GM19438 (cell line): ENCODE measurements around the gene CD70.
"Not testable (repeated sequence)": the region's sequence is repeated elsewhere in the genome, so short reads cannot be mapped to it uniquely, and the experiment has no call there.

ENCODE experiments used
- ATAC-seq: cut with Tn5 transposase; IDR thresholded peaks from one replicate; pipeline ENCODE4 v1.9.1; 2021; ENCODE audit warnings: low read depth; ENCODE audit not compliant: unreplicated experiment

Gene CD70

GRCh38 chr19:6598254-6598892 is 7.4 kb upstream of the CD70 start:
- not testable (repeated sequence) for ATAC-seq

DNA sequence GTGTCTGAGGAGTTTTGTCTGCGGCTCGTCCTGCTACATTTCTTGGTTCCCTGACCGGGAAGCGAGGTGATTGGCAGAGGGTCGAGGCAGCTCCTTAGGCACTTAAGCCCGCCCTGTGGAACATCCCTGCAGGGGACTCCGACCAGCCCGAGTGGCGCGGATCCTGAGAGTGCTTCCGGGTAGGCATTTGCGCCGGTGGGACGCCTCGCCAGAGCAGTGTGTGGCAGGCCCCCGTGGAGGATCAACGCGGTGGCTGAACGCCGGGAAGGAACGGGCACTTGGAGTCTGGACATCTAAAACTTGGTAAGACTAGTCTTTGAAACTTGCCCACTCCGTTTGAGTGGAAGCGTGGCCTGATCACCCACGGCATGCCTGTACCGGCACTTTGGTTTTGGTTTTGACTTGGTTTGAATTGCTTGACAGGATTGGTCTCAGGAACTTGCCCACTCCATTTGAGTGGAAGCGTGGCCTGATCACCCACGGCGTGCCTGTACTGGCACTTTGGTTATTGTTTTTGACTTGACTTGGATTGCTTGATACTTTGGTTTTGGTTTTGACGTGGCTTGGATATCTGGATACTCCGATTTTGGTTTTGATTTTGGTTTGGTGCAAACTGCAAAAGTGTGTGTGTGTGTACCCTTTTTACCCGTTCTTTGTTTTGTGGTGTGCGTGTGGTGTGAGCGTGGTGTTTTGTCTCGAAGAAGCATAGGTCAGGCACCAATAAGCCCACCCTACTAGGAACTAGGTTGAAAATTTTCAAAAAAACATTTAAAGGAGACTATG is 6.7 kb upstream of the CD70 start:
- ATAC-seq, result not testable (repeated sequence)

DNA sequence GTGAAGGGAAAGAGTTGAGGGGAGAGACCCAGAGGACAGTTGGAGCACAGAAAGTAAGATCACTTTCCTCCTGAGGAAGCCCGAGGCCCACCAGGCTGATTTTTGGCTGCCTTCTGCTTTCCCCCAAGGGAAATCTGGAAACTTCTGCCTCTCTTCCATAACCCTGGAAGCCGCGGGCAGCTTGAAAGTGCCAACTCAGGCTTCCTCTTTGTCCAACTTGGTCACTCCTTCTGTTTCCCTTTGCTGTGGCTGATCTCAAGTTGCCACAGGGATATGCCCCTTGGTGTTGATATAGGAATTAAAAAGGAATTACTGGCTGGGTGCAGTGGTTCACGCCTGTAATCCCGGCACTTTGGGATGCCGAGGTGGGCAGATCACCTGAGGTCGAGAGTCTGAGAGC is 5.7 kb upstream of the CD70 start:
- no peak for ATAC-seq

DNA sequence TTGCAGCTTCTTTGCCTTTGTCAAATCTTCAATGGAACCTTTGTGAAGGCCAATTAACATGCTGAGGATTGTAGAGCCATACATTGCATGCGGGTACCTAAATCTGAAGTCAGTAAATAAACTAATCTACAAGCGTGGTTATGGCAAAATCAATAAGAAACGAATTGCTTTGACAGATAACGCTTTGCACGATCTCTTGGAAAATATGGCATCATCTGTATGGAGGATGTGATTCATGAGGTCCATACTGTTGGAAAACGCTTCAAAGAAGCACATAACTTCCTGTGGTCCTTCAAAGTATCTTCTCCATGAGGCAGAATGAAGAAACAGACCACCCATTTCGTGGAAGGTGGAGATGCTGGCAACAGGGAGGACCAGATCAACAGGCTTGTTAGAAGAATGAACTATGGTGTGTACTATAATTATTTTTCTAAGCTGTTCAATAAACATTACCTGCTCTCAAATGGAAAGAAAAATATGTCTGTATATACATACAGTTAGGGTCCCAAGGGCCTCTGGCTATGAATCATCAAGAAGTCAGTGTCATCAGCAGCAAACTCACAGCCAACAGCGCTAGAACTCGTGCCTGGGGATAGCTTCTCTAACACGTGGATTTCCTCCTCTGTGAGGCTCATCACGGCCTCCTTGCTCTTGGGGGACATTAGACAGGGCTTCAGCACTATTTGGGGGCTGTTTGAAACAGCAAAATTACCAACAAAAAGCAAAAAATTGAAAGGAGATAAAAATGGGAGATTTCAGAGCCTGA is 2.9 kb upstream of the CD70 start:
- ATAC-seq, result no peak

GRCh38 chr19:6590258-6590826 is 608 bp downstream of the CD70 start:
- ATAC-seq, result no peak

- no peak for ATAC-seq
Observed at GRCh38 chr19:6589711-6590257, 1.2 kb downstream of the CD70 start.

DNA sequence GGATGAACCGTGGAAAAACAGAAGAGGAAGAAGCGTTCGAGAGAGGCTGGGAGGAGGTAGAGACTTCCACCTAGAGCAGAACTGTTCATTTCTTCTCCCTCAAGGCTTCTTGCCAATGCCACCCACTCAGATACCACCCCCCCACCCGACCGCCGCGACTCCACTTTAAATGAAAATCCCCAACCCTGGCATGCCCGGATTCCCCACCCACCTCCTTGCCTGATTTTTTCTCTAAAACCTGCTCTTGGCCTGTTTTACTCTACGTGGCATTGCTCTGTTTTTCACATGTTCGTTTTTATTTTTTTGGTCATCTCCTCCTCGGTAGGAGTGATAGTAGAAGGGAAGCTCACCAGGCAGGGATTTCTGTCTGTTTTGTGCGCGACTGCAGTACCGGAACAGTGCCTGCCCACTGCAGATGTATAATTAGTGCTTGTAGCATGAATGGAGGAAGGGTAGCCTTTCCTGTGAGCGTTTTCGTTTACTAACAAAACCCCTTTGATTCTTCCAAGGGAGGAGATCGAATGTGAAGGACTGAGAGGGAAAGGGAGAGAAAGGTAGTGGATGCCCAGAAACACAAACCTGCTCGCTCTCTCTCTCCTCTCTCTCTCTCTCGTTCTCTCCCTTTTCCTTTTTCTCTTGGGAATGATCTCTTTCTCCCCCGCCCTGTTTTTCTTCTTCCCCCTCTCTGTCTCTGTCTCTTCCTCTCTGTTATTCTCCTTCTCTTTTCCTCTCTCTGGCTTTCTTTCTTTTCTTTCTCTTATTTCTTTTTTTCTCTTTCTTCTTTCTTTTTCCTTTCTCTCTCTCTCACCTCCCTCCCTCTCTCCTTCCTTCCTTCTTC is 2.2 kb downstream of the CD70 start:
- ATAC-seq, result no peak

GRCh38 chr19:6587998-6588507 is 2.9 kb downstream of the CD70 start:
- ATAC-seq, result no peak

DNA sequence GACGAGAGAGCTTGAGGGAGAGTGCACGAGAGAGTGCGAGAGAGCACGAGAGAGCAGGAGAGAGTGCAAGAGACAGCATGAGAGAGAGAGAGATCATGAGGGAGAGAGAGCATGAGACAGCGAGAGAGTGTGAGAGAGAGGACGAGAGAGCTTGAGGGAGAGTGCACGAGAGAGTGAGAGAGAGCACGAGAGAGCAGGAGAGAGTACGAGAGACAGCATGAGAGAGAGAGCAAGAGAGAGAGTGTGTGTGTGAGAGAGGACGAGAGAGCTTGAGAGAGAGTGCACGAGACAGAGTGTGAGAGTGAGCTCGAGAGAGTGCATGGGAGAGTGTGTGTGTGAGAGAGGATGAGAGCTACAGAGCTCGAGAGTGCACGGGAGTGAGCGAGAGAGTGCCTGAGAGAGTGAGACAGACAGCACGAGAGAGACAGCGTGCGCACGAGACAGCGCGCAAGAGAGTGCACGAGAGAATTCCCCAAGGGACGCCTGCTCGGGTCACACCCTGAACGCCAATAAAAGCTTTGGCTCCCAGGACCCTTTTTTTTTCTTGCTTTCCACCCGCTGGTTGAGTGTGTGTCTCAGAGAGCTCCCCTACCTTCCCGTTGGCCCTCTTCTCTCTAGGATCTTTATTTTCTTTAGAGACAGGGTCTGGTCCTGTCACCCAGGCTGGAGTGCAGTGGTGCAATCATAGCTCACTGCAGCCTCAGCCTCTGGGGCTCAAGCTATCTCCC is 3.7 kb downstream of the CD70 start:
- ATAC-seq, result no peak

- ATAC-seq, result no peak
Observed at GRCh38 chr19:6586726-6587092, 4.2 kb downstream of the CD70 start.

GRCh38 chr19:6586056-6586455 is 4.9 kb downstream of the CD70 start:
- no peak for ATAC-seq

DNA sequence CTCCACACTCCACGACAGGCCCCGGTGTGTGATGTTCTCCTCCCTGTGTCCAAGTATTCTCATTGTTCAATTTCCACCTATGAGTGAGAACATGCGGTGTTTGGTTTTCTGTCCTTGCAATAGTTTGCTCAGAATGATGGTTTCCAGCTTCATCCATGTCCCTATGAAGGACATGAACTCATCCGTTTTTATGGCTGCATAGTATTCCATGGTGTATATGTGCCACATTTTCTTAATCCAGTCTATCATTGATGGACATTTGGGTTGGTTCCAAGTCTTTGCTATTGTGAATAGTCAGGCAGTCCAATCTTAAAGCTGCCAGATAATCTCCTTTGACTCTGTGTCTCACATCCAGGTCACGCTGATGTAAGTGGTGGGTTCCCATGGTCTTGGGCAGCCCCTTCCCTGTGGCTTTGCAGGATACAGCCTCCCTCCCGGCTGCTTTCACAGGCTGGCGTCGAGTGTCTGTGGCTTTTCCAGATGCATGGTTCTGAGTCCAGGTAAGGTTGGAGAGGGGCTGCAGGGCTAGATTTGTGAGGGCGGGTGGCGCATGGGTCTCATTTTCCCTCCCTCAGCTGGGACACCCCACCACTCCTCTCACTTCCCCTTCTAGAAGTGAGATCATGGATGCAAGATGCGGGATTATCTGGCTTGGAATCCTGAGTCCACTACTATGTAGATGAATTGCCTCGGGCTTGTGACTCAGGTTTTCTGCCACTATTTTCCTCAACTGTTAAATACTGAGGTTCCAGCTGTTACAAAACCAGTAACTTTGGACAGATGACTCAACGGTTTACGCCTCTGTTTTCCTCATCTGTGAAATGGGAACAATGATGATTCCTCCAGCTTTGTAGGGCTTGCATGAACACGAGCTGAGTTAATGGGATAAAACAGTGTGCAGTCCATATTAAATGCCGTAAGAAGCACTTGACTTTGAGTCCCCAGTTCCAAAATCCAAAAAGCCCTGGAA is 8.2 kb downstream of the CD70 start:
- ATAC-seq, result not testable (repeated sequence)

DNA sequence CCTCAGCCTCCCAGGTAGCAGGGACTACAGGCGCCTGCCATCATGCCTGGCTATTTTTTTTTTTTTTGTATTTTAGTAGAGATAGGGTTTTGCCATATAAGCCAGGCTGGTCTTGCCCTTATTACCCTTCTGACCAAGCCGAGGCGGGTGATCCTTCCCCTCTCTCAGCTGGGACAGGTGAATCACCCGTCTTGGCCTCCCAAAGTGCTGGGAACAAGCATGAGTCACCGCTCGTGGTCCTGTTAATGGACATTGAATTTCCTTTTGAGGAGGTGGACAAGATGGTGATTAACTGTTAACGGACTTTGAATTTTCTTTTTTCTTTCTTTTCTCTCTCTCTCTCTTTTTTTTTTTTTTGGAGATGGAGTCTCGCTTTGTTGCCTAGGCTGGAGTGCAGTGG is 10.6 kb downstream of the CD70 start:
- no peak for ATAC-seq

GRCh38 chr19:6579450-6580178 is 11.3 kb downstream of the CD70 start:
- ATAC-seq, result no peak

DNA sequence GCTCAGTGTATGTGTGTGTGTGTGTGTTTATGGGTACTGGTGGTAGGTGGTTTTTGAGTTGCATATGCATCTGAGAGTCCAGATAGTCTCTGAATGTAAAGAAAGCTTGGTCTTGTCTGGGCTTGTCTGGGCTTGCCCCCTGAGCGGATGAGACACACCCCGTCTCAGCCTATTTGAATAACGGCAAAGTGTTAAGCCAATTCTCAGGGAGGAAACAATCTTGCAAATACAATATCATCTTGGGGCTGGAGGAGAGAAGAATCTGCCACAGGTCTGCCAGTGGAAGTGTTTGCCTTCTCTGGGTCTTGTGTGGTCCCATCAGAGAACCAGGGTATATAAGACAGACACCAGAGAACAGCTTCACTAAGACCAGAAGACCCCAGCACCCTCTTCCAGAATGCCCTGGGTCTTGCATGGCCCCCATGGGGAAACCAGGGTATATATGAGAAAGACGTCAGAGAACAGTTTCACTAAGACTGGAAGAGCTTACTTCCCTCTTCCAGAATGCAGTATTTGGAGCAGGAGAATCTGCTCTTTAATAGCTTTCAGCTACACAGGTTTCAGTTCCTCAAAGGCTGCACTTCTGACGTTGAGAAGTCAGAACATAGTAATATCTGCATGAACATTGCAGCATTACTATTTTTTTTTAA is 13.3 kb downstream of the CD70 start:
- ATAC-seq, result peak; percentile 70

DNA sequence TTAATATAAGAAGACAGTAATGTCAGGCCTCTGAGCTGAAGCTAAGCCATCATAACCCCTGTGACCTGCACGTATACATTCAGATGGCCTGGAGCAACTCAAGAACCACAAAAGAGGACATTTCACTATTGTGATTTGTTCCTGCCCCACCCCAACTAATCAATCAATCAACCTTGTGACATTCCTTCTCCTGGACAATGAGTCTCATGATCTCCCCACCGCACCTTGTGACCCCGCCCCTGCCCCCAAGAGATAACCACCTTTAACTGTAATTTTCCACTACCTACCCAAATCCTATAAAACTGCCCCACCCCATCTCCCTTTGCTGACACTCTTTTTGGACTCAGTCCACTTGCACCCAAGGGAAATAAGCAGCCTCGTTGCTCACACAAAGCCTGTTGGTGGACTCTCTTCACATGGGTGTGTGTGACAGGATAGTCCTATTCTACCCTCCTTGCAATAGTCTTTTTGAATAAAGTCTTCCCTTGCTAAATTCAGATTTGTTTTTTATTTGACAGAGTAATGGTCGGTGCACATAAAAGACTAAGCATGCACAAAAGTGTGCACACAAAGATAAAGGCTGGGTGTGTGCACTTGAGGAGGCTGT is 14.0 kb downstream of the CD70 start:
- no peak for ATAC-seq

DNA sequence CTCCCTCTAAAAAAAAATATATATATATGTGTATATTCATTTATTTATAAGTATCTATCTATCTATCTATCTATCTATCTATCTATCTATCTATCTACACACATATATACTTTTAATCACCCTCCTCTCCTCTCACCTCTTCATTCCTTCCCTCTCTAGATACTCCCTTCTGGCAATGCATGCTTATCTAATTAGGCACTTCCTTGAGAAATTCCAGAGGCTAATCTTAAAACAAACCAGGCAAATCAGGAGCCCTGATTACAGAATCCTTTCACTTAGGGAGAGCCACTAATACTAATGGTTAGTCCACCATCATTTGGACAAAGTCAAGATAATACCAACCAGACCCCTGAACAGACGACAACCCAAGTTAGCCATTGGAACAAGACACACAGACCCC is 17.6 kb downstream of the CD70 start:
- ATAC-seq, result no peak
